ENCODE results near the gene PRICKLE4. TPM values are rescaled to one million over a fixed set of nuclear protein-coding genes. Genes with fewer than 3 reads are reported as not detected.

Gene PRICKLE4
- total RNA-seq, 1 experiment from 2014 or later = 1.6 TPM

- POLR2A ChIA-PET = no interaction called here
- no peak for DNase-seq (ENCODE audit: low read depth, low spot score)
Measured at GRCh38 chr6:41734666-41735426, 45.7 kb upstream of the PRICKLE4 start.

DNA sequence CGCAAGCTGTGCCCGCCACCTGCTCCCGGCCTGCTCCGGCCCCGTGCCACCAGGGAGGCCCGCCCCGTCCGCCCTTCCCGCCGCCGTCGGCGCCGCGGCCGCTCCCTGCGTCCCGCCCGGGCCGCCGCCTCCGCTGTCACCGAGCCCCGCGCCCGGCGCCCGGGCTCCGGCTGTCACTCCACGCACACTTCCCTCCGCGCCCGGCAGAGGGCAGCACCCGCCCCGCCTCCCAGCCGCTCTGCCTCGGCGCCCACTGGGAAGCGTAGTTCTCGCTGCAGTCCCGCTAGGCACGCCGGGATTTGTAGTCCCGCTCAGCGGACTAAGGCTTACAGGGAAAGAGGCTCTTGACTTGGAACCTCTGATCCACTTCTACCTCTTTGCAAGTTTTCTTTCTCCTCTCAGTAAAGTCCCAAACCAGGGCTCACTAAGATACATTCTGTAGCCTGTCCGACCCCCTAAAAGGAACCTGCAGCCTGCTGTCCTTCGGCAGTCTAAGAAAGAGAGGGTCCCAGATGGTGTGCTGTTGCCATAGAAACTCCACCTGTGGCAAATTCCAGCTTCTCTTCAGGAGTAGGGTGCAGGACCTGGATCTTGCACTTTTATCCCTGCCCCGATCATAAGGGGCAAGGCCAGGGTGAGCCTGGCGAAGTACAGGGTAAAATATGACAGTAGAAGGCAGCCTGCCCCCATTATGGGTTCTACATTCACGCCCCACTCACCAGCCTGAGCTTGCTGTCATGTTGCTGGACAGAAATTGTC is 45.0 kb upstream of the PRICKLE4 start, which contains the start of gene TFEB:
Gene TFEB (minus strand): TSS at position 182 of the 759 bp plus-strand sequence. CDS start 44,395 bp downstream, outside the sequence.
- ChIA-PET CTCF (interaction anchor here (0.7 kb wide), 1 partner anchor 133 kb away, joined by 6 read pairs; no protein-coding TSS in a partner anchor), POLR2A (interaction anchor here (0.6 kb wide), 1 partner anchor 8 kb away, joined by 4 read pairs; no protein-coding TSS in a partner anchor)
- TF ChIP-seq TCF7L2 (IDR thresholded peaks at IDR 0.05; ENCODE audit: low read depth, low read length) = no peak
- peak; percentile 55; the same call in 1 of the 2 replicates for TF ChIP-seq POLR2AphosphoS5 (IDR thresholded peaks at IDR 0.05; ENCODE audit: low read depth, low read length)
- peak; percentile 86; the same call in 1 of the 2 replicates for TF ChIP-seq SIN3A (IDR thresholded peaks at IDR 0.05; ENCODE audit: borderline replicate concordance, insufficient read depth, low read depth, low read length)
- TF ChIP-seq CTCF (IDR thresholded peaks at IDR 0.05) = peak; percentile 99
- TF ChIP-seq, protein P1, sequence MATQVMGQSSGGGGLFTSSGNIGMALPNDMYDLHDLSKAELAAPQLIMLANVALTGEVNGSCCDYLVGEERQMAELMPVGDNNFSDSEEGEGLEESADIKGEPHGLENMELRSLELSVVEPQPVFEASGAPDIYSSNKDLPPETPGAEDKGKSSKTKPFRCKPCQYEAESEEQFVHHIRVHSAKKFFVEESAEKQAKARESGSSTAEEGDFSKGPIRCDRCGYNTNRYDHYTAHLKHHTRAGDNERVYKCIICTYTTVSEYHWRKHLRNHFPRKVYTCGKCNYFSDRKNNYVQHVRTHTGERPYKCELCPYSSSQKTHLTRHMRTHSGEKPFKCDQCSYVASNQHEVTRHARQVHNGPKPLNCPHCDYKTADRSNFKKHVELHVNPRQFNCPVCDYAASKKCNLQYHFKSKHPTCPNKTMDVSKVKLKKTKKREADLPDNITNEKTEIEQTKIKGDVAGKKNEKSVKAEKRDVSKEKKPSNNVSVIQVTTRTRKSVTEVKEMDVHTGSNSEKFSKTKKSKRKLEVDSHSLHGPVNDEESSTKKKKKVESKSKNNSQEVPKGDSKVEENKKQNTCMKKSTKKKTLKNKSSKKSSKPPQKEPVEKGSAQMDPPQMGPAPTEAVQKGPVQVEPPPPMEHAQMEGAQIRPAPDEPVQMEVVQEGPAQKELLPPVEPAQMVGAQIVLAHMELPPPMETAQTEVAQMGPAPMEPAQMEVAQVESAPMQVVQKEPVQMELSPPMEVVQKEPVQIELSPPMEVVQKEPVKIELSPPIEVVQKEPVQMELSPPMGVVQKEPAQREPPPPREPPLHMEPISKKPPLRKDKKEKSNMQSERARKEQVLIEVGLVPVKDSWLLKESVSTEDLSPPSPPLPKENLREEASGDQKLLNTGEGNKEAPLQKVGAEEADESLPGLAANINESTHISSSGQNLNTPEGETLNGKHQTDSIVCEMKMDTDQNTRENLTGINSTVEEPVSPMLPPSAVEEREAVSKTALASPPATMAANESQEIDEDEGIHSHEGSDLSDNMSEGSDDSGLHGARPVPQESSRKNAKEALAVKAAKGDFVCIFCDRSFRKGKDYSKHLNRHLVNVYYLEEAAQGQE (IDR thresholded peaks at IDR 0.05; ENCODE audit: insufficient read depth in 1 of 2, low read depth in 2 of 2, low read length in 1 of 2) = no peak
- no peaks in the 10 kb centered on the region; the same call in 1 of the 2 replicates for H3K36me3 ChIP-seq (ENCODE audit: control insufficient read depth, insufficient read depth, low read length)
- H3K4me1 ChIP-seq (ENCODE audit: control insufficient read depth, insufficient read depth, low read length) = peaks cover 14% of the 10 kb centered on the region
- intact Hi-C loops (cut with micrococcal nuclease; ENCODE audit: unreplicated experiment) = loop anchor here (10.0 kb wide), 1 partner anchor 49 kb away; the partner anchor contains the start of genes PRICKLE4 and TOMM6
- H3K27ac ChIP-seq (ENCODE audit: low read length) = no peak within 1 kb of the TSS
- DNase-seq (ENCODE audit: low read depth, low spot score) (peak; percentile 65), ATAC-seq (peak; percentile 78)
- BruUV-seq (replicated peaks) = no TSS peak
- H3K9me3 ChIP-seq (ENCODE audit: control insufficient read depth, insufficient read depth, low read depth, low read length) = no peaks in the 10 kb centered on the region
- in situ Hi-C loops (cut with HindIII; ENCODE audit: low pct_unique_long_range_greater_than_20kb, low sequenced_read_pairs) = no loop called here
- peak within 1 kb of the TSS; percentile 64 to 86 for H3K4me3 ChIP-seq (ENCODE audit: low read depth in 2 of 2, low read length in 2 of 2)
- H3K27me3 ChIP-seq (ENCODE audit: control insufficient read depth, insufficient read depth, low read length) = no peaks in the 10 kb centered on the region

More at GRCh38 chr6:41734666-41735426, 45.7 kb upstream of the PRICKLE4 start:
- Histone ChIP-seq H3K27ac (ENCODE audit: low read length) (no peak overlapping the region), H3K4me3 (ENCODE audit: low read depth in 2 of 2, low read length in 2 of 2) (peak overlapping the region; percentile 64 to 86), H3K36me3 (ENCODE audit: control insufficient read depth, insufficient read depth, low read length) (no peaks in the 10 kb centered on the region; the same call in 1 of the 2 replicates), H3K4me1 (ENCODE audit: control insufficient read depth, insufficient read depth, low read length) (peaks cover 14% of the 10 kb centered on the region), H3K9me3 (ENCODE audit: control insufficient read depth, insufficient read depth, low read depth, low read length) (no peaks in the 10 kb centered on the region), H3K27me3 (ENCODE audit: control insufficient read depth, insufficient read depth, low read length) (no peaks in the 10 kb centered on the region)
- TF ChIP-seq TCF7L2 (IDR thresholded peaks at IDR 0.05; ENCODE audit: low read depth, low read length) = peak; percentile 33; the same call in 1 of the 2 replicates
- no peak for TF ChIP-seq POLR2AphosphoS5 (IDR thresholded peaks at IDR 0.05; ENCODE audit: low read depth, low read length)
- in situ Hi-C loops (cut with HindIII; ENCODE audit: low pct_unique_long_range_greater_than_20kb, low sequenced_read_pairs) (no loop called here), intact Hi-C loops (cut with micrococcal nuclease; ENCODE audit: unreplicated experiment) (loop anchor here (10.0 kb wide), 1 partner anchor 50 kb away; the partner anchor contains the start of genes PRICKLE4 and TOMM6)
- CTCF ChIA-PET = interaction anchor here (0.7 to 1.6 kb wide), 7 partner anchors 28 to 133 kb away, joined by 3 to 15 read pairs (median 4); partner anchors contain the start of gene TOMM6
- ATAC-seq = peak; percentile 80
- no TSS peak for BruUV-seq (replicated peaks)

Data from Panc1 (cell line).